K562 (cell line): ENCODE data around the gene ATF3. TPM values are rescaled to one million over a fixed set of nuclear protein-coding genes. Genes with fewer than 3 reads are reported as not detected.

ENCODE experiments used
- ZNF354B ChIP-seq: fragments of 250-450 bp; sonication (Bioruptor Pico); IDR thresholded peaks from 2 replicates; pipeline ENCODE4 v1.4.0; 2020
- ZNF41 ChIP-seq: fragments of 250-450 bp; sonication (Bioruptor Pico); conservative IDR thresholded peaks from 2 replicates; pipeline ENCODE4 v1.4.0; 2020; ENCODE audit warnings: mild to moderate bottlenecking
- polyA plus RNA-seq, 8 experiments: library from polyadenylated mRNA; depleted of rRNA in 4 of 8; stranded (reverse) in 5 of 8; unstranded in 3 of 8; fragments of >200 nt; fragmentation: Nextera tagmentation in 2 of 8; fragmentation: Illumina TruSeq in 1 of 8; extraction: Ambion mirVana in 2 of 8; extraction: Trizol in 1 of 8; gene quantifications; 2 replicates each; pipeline versions ENCODE4 v1.2.1 to v1.2.3, GENCODE V29; 2011 to 2014; ENCODE audit warnings: inconsistent platforms in 1 of 8, missing spikeins in 1 of 8
- total RNA-seq, 7 experiments: library from RNA; depleted of rRNA in 6 of 7; stranded (reverse); fragments of >200 nt in 6 of 7; fragmentation: Illumina TruSeq in 2 of 7; extraction: Trizol in 2 of 7; gene quantifications; 2 replicates each; pipeline versions ENCODE4 v1.2.1 to v1.2.3, GENCODE V29; 2011 to 2021; ENCODE audit warnings: low replicate concordance in 1 of 7
- TF ChIP-seq, protein P1 (sequence below): sonication (generic); formaldehyde crosslinking; IDR thresholded peaks from 2 replicates; pipeline ENCODE4 v1.8.0; 2022; ENCODE audit warnings: mild to moderate bottlenecking, missing genetic modification reagents
- TF ChIP-seq, protein P2 (sequence below): fragments of 250-450 bp; sonication (Bioruptor Pico); IDR thresholded peaks from 2 replicates; pipeline ENCODE4 v1.6.1; 2021; ENCODE audit warnings: mild to moderate bottlenecking

Gene ATF3
- total and polyA plus RNA-seq, 9 of the 15 experiments (the other 6 are each of a cell fraction or from before 2014, with no cell fraction given) = 3.5 to 28.2 (median 19.8) TPM

DNA sequence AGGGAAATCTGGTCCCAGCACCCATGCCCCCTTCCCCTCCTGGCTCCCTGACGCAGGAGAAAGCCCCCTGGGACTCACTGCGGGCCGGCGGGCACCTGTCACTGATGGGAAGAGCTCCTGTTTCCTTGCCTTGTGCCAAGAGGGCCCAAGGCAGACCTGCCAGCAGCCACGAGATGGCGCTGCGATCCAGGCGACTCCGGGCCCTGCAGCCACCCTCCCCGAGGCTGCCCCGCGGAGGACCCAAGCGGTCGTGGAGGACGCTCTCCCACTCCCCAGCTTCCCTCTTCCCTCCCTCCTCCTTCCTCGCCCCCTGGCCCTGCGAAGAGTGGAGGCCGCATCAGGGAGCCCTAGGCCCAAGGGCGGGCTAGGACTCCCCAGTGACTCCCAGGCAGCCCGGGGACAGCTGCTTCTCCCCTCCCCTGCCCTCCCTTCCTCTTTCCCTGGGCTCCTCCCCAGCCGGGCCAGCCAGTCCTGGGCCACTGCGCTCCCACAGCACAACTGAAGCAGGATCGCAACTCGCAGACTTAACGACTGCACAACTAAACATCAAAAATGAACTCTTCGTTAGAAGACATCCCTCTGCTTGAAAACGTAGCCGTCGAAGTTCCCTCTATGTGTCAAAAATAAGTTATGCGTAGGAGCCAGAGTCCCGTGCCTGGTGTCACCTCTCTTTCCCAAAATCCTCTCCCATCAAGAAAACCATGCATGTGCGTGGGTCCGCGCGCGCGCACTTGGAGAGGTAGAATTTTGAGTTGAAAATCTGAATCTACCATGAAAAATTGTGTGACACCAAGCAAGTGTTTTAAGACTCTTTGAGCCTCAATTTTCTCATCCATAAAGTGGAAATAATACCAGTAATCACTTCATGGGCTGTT is 56.9 kb downstream of the ATF3 start (continued):
- TF ChIP-seq, protein P1, sequence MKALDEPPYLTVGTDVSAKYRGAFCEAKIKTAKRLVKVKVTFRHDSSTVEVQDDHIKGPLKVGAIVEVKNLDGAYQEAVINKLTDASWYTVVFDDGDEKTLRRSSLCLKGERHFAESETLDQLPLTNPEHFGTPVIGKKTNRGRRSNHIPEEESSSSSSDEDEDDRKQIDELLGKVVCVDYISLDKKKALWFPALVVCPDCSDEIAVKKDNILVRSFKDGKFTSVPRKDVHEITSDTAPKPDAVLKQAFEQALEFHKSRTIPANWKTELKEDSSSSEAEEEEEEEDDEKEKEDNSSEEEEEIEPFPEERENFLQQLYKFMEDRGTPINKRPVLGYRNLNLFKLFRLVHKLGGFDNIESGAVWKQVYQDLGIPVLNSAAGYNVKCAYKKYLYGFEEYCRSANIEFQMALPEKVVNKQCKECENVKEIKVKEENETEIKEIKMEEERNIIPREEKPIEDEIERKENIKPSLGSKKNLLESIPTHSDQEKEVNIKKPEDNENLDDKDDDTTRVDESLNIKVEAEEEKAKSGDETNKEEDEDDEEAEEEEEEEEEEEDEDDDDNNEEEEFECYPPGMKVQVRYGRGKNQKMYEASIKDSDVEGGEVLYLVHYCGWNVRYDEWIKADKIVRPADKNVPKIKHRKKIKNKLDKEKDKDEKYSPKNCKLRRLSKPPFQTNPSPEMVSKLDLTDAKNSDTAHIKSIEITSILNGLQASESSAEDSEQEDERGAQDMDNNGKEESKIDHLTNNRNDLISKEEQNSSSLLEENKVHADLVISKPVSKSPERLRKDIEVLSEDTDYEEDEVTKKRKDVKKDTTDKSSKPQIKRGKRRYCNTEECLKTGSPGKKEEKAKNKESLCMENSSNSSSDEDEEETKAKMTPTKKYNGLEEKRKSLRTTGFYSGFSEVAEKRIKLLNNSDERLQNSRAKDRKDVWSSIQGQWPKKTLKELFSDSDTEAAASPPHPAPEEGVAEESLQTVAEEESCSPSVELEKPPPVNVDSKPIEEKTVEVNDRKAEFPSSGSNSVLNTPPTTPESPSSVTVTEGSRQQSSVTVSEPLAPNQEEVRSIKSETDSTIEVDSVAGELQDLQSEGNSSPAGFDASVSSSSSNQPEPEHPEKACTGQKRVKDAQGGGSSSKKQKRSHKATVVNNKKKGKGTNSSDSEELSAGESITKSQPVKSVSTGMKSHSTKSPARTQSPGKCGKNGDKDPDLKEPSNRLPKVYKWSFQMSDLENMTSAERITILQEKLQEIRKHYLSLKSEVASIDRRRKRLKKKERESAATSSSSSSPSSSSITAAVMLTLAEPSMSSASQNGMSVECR (CRISPR knock-in tag) = peak; percentile 86
- TF ChIP-seq ZNF41 (no peak), ZNF354B (no peak)
- TF ChIP-seq, protein P2, sequence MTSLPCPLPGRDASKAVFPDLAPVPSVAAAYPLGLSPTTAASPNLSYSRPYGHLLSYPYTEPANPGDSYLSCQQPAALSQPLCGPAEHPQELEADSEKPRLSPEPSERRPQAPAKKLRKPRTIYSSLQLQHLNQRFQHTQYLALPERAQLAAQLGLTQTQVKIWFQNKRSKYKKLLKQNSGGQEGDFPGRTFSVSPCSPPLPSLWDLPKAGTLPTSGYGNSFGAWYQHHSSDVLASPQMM (CRISPR knock-in tag) = no peak
